ENCODE measurements around the gene TNRC6B. TPM values are rescaled to one million over a fixed set of nuclear protein-coding genes. Genes with fewer than 3 reads are reported as not detected.
A peak's percentile ranks its signal among the peaks of the same experiment; 100 is the strongest.

Gene TNRC6B
- polyA plus RNA-seq, 3 donors, result 7.2 to 16.5 (median 11.8) TPM

DNA sequence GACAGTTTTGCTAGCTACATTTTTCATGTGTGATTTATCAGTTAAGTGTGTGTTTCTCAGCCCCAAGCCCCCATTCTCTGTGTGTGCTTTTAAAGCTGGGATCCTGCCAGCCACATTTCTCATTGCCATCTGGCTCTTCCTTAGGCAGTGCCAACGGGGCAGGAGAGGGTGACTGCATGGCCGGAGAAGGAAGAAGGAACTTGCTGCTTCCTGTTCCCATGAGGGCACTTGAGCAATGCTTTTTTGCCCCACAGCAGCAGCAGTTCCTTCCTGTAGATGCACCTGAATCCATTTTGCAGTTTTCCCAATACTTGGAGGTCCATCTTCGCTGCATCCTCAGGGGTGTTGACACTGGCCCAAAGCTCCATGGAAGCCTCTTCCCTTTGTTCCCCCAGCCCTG, 37.5 kb downstream of the TNRC6B start:
- peak overlapping the region; percentile 60 to 75 for H3K4me3 Mint-ChIP-seq
- WGBS (ENCODE audit: insufficient coverage), result 6% methylated on average over 3 of the region's 3 CpGs
- intact Hi-C loops (cut with micrococcal nuclease), result no loop called here
- H3K4me1 Mint-ChIP-seq, result peaks cover 89% of the 10 kb centered on the region
- H3K9ac ChIP-seq (ENCODE audit: insufficient read depth, low read length, poor library complexity, severe bottlenecking), result no peak overlapping the region
- peak overlapping the region in 1 of 3 experiments; percentile 56 for H3K4me3 ChIP-seq (replicated peaks in 1 of 3; ENCODE audit: low read depth in 2 of 3, low read length in 3 of 3)
- H3K4me1 ChIP-seq (ENCODE audit: control insufficient read depth in 1 of 2, insufficient read depth in 2 of 2, low read length in 2 of 2), result peaks cover 74 to 77% of the 10 kb centered on the region in 2 donors
- DNase-seq, result peak; percentile 64 to 86 (median 86)
- H3K27ac Mint-ChIP-seq, result peak overlapping the region; percentile 83 to 94 (median 88)
- H3K27ac ChIP-seq (ENCODE audit: low read depth in 1 of 2, low read length in 2 of 2), result peak overlapping the region; percentile 64 to 78
- peaks cover 0 to 2% (median 0%) of the 10 kb centered on the region in 3 donors for H3K27me3 Mint-ChIP-seq (ENCODE audit: low read depth in 3 of 3)
- H3K4me2 ChIP-seq (replicated peaks; ENCODE audit: extremely low read depth, low read length, poor library complexity, severe bottlenecking), result peak overlapping the region; percentile 71
- H3K27me3 ChIP-seq (ENCODE audit: control insufficient read depth in 2 of 2, insufficient read depth in 2 of 2, low read length in 2 of 2), result no peaks in the 10 kb centered on the region
- H3K36me3 Mint-ChIP-seq, result peaks cover 3 to 20% of the 10 kb centered on the region in 2 donors
- TF ChIP-seq, protein P1, sequence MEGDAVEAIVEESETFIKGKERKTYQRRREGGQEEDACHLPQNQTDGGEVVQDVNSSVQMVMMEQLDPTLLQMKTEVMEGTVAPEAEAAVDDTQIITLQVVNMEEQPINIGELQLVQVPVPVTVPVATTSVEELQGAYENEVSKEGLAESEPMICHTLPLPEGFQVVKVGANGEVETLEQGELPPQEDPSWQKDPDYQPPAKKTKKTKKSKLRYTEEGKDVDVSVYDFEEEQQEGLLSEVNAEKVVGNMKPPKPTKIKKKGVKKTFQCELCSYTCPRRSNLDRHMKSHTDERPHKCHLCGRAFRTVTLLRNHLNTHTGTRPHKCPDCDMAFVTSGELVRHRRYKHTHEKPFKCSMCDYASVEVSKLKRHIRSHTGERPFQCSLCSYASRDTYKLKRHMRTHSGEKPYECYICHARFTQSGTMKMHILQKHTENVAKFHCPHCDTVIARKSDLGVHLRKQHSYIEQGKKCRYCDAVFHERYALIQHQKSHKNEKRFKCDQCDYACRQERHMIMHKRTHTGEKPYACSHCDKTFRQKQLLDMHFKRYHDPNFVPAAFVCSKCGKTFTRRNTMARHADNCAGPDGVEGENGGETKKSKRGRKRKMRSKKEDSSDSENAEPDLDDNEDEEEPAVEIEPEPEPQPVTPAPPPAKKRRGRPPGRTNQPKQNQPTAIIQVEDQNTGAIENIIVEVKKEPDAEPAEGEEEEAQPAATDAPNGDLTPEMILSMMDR (IDR thresholded peaks at IDR 0.05), result no peak
- peaks cover 0 to 9% of the 10 kb centered on the region in 2 donors for H3K36me3 ChIP-seq (replicated peaks in 1 of 2; ENCODE audit: control insufficient read depth in 1 of 2, insufficient read depth in 2 of 2, low read length in 2 of 2)
- H3K9me3 ChIP-seq (replicated peaks in 1 of 2; ENCODE audit: control insufficient read depth in 1 of 2, insufficient read depth in 1 of 2, low read length in 2 of 2), result no peaks in the 10 kb centered on the region
- H4K20me1 ChIP-seq (ENCODE audit: insufficient read depth, low read length), result peaks cover 48% of the 10 kb centered on the region
- peaks cover 89% of the 10 kb centered on the region for H3K79me2 ChIP-seq (ENCODE audit: insufficient read depth, low read length)
- H2AFZ ChIP-seq (ENCODE audit: insufficient read depth, low read depth, low read length, poor library complexity, severe bottlenecking), result peak overlapping the region; percentile 44
- no peaks in the 10 kb centered on the region for H3K9me3 Mint-ChIP-seq

DNA sequence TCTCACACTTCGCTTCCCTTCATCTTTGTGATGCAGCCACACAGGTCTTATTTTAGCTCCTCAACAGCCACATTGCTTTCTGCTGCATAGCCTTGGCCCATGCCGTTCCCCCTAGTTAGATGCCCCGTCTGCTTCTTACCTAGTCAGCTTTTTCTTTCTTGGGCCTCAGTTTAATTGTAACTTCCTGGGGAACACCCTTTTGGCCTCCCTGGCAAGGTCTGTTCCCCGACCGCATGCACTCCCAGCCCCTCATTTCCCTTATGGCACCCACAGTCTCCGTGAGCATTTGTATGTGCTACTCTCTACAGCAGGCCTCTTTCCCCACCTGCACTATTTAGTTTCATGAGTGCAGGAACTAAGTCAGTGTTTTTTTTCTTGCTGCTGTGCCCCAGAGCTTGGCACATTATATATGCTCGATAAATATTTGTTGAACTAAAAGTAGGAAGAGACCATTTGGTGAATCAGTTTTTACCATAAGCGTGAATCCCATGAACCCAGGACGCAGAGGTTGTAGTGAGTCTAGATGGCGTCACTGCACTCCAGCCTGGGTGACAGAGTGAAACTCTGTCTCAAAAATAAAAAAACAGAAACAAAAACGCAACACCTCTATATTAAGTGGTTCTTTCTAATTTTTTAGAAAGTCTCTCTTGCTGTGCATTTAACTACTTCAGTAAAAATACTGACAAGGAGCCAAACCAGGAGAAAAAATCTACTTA, 38.5 kb downstream of the TNRC6B start:
- 20% methylated on average over 6 of the region's 11 CpGs for WGBS (ENCODE audit: insufficient coverage)
- Mint-ChIP-seq H3K4me1 (peaks cover 89% of the 10 kb centered on the region), H3K27ac (peak overlapping the region; percentile 83 to 94 (median 88)), H3K27me3 (ENCODE audit: low read depth in 3 of 3) (peaks cover 0 to 2% (median 0%) of the 10 kb centered on the region in 3 donors), H3K9me3 (no peaks in the 10 kb centered on the region), H3K4me3 (peak overlapping the region; percentile 60 to 72), H3K36me3 (peaks cover 5 to 20% of the 10 kb centered on the region in 2 donors)
- Histone ChIP-seq H4K20me1 (ENCODE audit: insufficient read depth, low read length) (peaks cover 54% of the 10 kb centered on the region), H3K4me2 (replicated peaks; ENCODE audit: extremely low read depth, low read length, poor library complexity, severe bottlenecking) (peak overlapping the region; percentile 71), H3K9me3 (replicated peaks in 1 of 2; ENCODE audit: control insufficient read depth in 1 of 2, insufficient read depth in 1 of 2, low read length in 2 of 2) (no peaks in the 10 kb centered on the region), H3K4me3 (replicated peaks in 1 of 3; ENCODE audit: low read depth in 2 of 3, low read length in 3 of 3) (peak overlapping the region in 1 of 3 experiments; percentile 56), H2AFZ (ENCODE audit: insufficient read depth, low read depth, low read length, poor library complexity, severe bottlenecking) (no peak overlapping the region), H3K4me1 (ENCODE audit: control insufficient read depth in 1 of 2, insufficient read depth in 2 of 2, low read length in 2 of 2) (peaks cover 74 to 77% of the 10 kb centered on the region in 2 donors), H3K9ac (ENCODE audit: insufficient read depth, low read length, poor library complexity, severe bottlenecking) (peak overlapping the region; percentile 49), H3K79me2 (ENCODE audit: insufficient read depth, low read length) (peaks cover 98% of the 10 kb centered on the region), H3K36me3 (replicated peaks in 1 of 2; ENCODE audit: control insufficient read depth in 1 of 2, insufficient read depth in 2 of 2, low read length in 2 of 2) (peaks cover 0 to 9% of the 10 kb centered on the region in 2 donors), H3K27ac (ENCODE audit: low read depth in 1 of 2, low read length in 2 of 2) (peak overlapping the region; percentile 64 to 78), H3K27me3 (ENCODE audit: control insufficient read depth in 2 of 2, insufficient read depth in 2 of 2, low read length in 2 of 2) (no peaks in the 10 kb centered on the region)
- peak in 2 of 3 donors; percentile 17 to 21 for DNase-seq
- TF ChIP-seq, protein P1 (IDR thresholded peaks at IDR 0.05), result no peak
- intact Hi-C loops (cut with micrococcal nuclease), result no loop called here
